Measurements from ENCODE around the gene TARP.

TARP gene

DNA sequence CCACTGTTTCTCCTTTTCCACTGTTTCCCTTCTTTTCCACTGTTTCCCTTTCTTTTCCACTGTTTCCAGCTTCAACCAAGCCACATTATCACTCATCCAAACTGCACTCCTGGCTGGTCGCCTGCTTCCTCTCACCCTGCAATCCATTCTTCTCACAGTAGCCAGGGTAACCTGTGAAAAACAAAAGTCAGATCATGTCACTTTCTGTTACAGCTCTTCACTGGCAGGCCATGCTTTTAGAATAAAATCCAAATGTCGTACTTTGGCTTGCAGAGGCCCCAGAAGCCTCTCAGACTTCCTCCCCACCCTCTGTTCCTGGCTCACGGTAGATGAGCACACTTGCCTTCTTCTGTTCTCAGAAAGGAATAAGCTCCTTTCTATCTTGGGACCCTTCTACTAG, 61.5 kb downstream of the TARP start:
- no peak for DNase-seq

- no peak for DNase-seq
Observed at GRCh38 chr7:38211486-38211885, 62.0 kb downstream of the TARP start.
